NCI-H2081 (cell line): ENCODE measurements around the gene C2orf76.
A peak's percentile ranks its signal among the peaks of the same experiment; 100 is the strongest.

ENCODE experiments used
- DNase-seq, 2 experiments: peaks; one replicate each; lab custom pipeline; 2025; lab: John Stamatoyannopoulos, UW

C2orf76 gene

GRCh38 chr2:119338272-119338671 lies 28.4 kb downstream of the C2orf76 start:
- no peak for DNase-seq

- DNase-seq = no peak
Observed at GRCh38 chr2:119337749-119338148, 28.9 kb downstream of the C2orf76 start.

- no peak for DNase-seq
Observed at GRCh38 chr2:119333833-119334232, 32.8 kb downstream of the C2orf76 start.

GRCh38 chr2:119333360-119333759 lies 33.3 kb downstream of the C2orf76 start:
- no peak for DNase-seq

- no peak for DNase-seq
Observed at GRCh38 chr2:119332953-119333352, 33.7 kb downstream of the C2orf76 start.

- no peak for DNase-seq
Observed at GRCh38 chr2:119327431-119327830, 39.2 kb downstream of the C2orf76 start.

GRCh38 chr2:119326938-119327337 lies 39.7 kb downstream of the C2orf76 start:
- DNase-seq = no peak

DNA sequence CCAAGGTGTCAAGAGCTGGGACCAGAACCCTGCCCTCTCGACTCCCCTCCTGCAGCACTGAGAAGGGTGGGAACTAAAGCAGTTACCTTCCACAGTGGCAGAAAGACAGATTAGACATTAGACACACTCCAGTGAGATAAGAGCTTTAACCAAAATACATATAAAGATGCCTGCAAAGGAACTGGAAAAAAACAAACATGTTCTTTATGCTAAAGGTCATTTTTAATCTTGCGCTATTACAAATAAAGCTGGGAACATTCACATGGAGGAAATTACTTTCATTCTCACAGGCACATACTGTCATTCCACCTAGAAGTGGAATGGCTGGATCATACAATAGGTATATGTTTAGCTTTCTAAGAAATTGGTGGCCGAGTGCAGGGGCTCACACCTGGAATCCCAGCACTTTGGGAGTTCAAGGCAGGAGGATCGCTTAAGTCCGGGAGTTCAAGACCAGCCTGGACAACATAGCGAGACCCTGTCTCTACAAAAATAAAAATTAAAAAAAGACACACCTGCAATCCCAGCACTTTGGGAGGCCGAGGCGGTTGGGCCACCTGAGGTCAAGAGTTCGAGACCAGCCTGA lies 41.9 kb downstream of the C2orf76 start:
- no peak for DNase-seq

- no peak for DNase-seq
Observed at GRCh38 chr2:119323459-119323858, 43.2 kb downstream of the C2orf76 start.

DNA sequence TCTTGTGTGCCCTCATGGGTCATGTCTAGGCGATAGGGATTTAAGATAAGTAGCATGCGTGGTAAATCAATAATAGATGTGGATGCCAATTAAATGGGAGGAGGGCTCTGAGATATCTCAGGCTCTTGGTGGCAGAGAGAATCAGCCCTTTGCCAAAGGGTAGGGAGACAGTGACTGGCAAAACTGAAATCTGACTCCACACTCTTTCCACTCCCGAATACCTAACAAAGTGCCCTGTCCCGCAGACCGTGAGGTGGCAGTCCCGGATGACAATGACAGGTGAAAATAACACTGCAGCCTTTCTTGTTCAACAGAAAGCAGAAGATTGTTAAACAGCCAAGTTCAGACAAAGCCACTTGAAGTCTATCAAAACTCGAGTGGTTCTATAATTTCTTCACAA lies 47.0 kb downstream of the C2orf76 start:
- no peak for DNase-seq

GRCh38 chr2:119317554-119317953 lies 49.1 kb downstream of the C2orf76 start:
- no peak for DNase-seq

GRCh38 chr2:119316066-119316465 lies 50.6 kb downstream of the C2orf76 start:
- DNase-seq = no peak

DNA sequence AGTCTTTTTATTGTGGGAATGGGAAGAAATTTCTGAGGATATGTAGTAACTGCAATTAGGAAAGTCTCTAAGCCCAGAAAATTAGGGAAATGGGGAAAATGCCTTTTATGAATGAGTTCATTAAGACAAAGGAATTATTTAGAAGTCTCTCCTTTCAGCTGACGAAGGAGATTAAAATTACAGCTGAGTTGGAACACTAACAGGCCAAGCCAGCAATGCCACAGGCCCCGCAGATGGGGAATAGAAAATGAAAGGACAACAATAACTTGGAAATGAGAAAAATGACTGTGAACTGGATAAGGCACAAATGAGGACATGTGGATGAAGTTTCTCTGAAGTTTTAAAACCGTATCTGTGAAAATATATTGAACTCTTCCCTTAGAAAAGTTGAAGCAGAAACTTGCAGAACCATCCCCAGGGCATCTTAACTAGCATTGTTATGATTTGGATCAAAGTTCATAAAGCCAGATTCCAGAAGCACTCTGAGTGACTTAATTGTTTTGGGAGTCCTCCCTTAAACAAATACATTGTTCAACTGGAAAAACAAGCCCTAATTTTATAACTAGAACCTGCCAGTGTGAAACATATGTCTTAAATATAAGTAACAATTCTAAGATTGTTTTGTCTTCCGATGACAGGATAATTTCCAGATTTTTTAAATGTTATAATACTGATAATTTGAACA lies 51.3 kb downstream of the C2orf76 start:
- no peak for DNase-seq

DNA sequence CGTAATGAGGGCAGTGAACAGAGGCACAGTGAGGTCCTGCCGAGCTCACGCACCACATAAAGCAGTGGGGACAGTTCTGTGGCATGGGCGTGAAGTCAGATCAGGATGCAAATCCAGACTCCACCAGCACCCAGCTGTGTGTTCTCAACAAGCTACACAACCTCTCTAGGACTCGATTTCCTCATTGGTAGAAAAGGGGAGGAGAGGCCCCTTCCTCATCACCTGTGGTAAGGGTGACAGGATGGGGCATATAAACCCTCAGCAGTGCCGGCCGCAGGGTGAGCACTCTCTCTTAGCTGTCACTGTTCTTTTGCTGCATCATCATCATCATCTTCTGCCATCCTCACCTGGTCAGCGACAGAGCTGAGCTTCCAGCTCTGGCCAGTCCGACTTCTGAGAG lies 54.8 kb downstream of the C2orf76 start:
- DNase-seq = no peak

DNA sequence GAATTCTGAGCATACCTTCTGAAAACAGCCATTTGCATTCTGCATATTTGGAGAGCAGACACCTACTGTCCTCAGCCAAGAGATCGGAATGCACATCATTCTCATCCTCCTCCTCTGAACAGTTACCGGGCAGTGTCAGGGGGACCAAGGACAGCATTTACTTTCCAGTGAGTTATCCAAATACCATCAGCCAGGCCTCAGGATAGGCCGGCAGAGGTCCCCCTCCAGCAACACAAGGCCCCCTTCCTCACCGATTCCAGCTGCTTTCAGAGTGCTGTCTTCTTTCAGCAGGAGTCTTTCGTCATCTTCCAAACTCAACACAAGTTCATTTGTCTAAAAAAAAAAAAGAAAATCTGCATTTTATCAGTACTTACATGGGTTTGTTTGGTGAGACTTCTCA lies 55.3 kb downstream of the C2orf76 start:
- DNase-seq = no peak

GRCh38 chr2:119308793-119309330 lies 57.8 kb downstream of the C2orf76 start:
- no peak for DNase-seq

GRCh38 chr2:119307419-119308140 lies 59.1 kb downstream of the C2orf76 start:
- no peak for DNase-seq

DNA sequence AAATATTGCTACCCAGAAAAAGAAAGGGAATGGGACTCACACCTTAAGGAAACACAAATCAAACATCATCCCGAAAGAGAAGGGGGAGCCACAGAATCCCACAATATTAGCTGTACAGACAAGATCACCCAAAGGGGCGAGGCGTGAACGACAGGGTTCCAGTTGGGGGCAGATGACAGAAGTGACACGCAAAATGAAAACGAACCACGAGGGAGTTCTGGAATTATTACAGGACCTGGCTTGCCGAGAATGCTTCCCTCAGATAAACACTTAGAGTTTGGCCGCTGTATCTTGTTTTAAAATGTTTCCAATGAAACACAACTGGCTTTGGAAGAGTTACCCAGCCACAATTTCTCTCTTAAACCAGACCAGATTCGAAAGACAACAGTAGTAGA lies 60.4 kb downstream of the C2orf76 start:
- DNase-seq = no peak

- DNase-seq = no peak
Observed at GRCh38 chr2:119305497-119306195, 61.0 kb downstream of the C2orf76 start.

GRCh38 chr2:119304847-119305246 lies 61.8 kb downstream of the C2orf76 start:
- DNase-seq = peak in 1 of 2 experiments; percentile 6

GRCh38 chr2:119301413-119301812 lies 65.2 kb downstream of the C2orf76 start:
- peak; percentile 17 to 41 for DNase-seq

DNA sequence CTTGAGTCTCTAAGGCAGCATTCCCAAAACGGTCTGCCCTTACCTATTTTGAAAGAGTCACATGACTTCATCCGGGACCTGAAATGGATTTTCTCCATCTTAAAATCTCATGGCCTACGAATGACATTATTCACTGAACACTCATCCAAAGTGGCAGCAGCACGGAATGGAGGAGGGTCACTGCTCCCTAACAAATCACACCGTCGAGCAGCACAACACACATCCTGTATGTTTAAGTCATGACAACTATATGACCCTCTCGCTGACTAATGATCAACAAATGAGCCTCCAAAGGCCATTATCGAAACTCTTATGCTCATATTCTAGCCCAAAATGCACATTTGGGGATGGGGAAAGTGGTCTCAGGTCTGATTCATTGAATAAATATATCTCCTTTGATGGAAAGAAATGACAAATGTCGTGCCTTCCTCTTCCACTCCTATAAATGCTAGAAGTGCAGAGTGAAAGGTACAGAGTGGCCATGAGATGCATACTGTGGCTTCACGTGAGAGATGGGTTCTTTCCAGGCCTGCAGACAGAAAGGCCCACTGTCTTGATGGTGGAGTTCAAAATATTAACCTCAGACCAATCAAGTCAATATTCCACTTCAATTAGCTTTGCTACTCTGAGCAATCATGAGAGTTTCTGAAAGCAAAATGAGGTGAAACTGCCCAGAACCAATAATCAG lies 70.8 kb downstream of the C2orf76 start:
- no peak for DNase-seq
